SK-N-SH (cell line): ENCODE results near the gene GALNT17. TPM values are rescaled to one million over a fixed set of nuclear protein-coding genes. Genes with fewer than 3 reads are reported as not detected.

Experiments used
- CTCF ChIA-PET: fragments of 300-600, 350-600 bp; formaldehyde crosslinking; extraction: SDS; loops from one replicate; lab custom pipeline; 2021; lab: Yijun Ruan, JAX
- POLR2A ChIA-PET: fragments of 350-600 bp; sonication (Branson Sonifier 250); formaldehyde crosslinking; extraction: SDS; loops from one replicate; lab custom pipeline; 2020; ENCODE audit warnings: antibody characterized with exemption, inconsistent platforms; lab: Yijun Ruan, JAX
- DNase-seq: peaks from one replicate; pipeline ENCODE4 v3.0.0; 2012
- H2AFZ ChIP-seq: fragments of 200-600 bp; sonication (generic); 2 replicates; pipeline ENCODE4 v1.8.1; 2016; ENCODE audit warnings: antibody characterized with exemption, mild to moderate bottlenecking, low read depth
- H3F3A ChIP-seq: fragments of 200-600 bp; sonication (generic); replicated peaks from 2 replicates; pipeline ENCODE3; 2016; ENCODE audit warnings: antibody characterized with exemption, mild to moderate bottlenecking; ENCODE audit not compliant: insufficient read depth
- H3K27ac ChIP-seq, 2 experiments: fragments of 200-500 bp in 1 of 2; fragments of 200-600 bp in 1 of 2; sonication (Bioruptor generic) in 1 of 2; sonication (generic), shearing (Covaris generic) in 1 of 2; 2 replicates each; pipeline versions ENCODE4 v1.5.1 to v1.6.1; 2014 to 2016; ENCODE audit warnings: low read depth in 2 of 2, inconsistent platforms in 1 of 2, low read length in 1 of 2, mild to moderate bottlenecking in 1 of 2, mixed read lengths in 1 of 2
- H3K27me3 ChIP-seq: fragments of 200-600 bp; sonication (generic), shearing (Covaris generic); 2 replicates; pipeline ENCODE4 v1.6.1; 2016; ENCODE audit warnings: mixed run types; ENCODE audit not compliant: insufficient read depth
- H3K36me3 ChIP-seq, 2 experiments: fragments of 200-500 bp in 1 of 2; fragments of 200-600 bp in 1 of 2; sonication (Bioruptor generic) in 1 of 2; sonication (generic) in 1 of 2; replicated peaks in 1 of 2; 2 replicates each; pipeline versions ENCODE3 to v1.5.1; 2014 to 2016; ENCODE audit warnings: low read length in 1 of 2, mild to moderate bottlenecking in 1 of 2; ENCODE audit not compliant: insufficient read depth in 2 of 2, control insufficient read depth in 1 of 2
- H3K4me1 ChIP-seq, 2 experiments: fragments of 200-500 bp in 1 of 2; fragments of 200-600 bp in 1 of 2; sonication (Bioruptor generic) in 1 of 2; sonication (generic), shearing (Covaris generic) in 1 of 2; 2 replicates each; pipeline versions ENCODE4 v1.5.1 to v1.6.1; 2014 to 2016; ENCODE audit warnings: low read depth in 1 of 2, low read length in 1 of 2, mixed run types in 1 of 2; ENCODE audit not compliant: insufficient read depth in 2 of 2, control insufficient read depth in 1 of 2
- H3K4me2 ChIP-seq: fragments of 200-600 bp; sonication (generic), shearing (Covaris generic); 2 replicates; pipeline ENCODE4 v1.6.1; 2017; ENCODE audit warnings: mixed run types
- H3K4me3 ChIP-seq, 2 experiments: fragments of 200-500 bp in 1 of 2; fragments of 200-600 bp in 1 of 2; sonication (Bioruptor generic) in 1 of 2; sonication (generic), shearing (Covaris generic) in 1 of 2; 2 replicates each; pipeline versions ENCODE4 v1.5.1 to v1.8.1; 2014 to 2016; ENCODE audit warnings: low read depth in 2 of 2, inconsistent platforms in 1 of 2, low read length in 1 of 2, mild to moderate bottlenecking in 1 of 2, mixed read lengths in 1 of 2, moderate library complexity in 1 of 2
- H3K79me2 ChIP-seq: fragments of 200-600 bp; sonication (generic); 2 replicates; pipeline ENCODE4 v1.8.1; 2017; ENCODE audit warnings: mild to moderate bottlenecking; ENCODE audit not compliant: insufficient read depth
- H3K9ac ChIP-seq: fragments of 200-600 bp; sonication (generic); 2 replicates; pipeline ENCODE4 v1.6.1; 2017; ENCODE audit warnings: mixed run types
- H3K9me2 ChIP-seq: fragments of 200-600 bp; sonication (generic); 2 replicates; pipeline ENCODE4 v1.6.1; 2017; ENCODE audit warnings: mixed run types
- H3K9me3 ChIP-seq: fragments of 200-600 bp; sonication (generic); 2 replicates; pipeline ENCODE4 v1.6.1; 2017; ENCODE audit warnings: mixed run types, mild to moderate bottlenecking, moderate library complexity
- H4K20me1 ChIP-seq: fragments of 200-600 bp; sonication (generic); 2 replicates; pipeline ENCODE4 v1.6.1; 2017; ENCODE audit warnings: mild to moderate bottlenecking, mixed run types; ENCODE audit not compliant: insufficient read depth
- CTCF ChIP-seq: fragments of 200-600 bp; sonication (generic); IDR thresholded peaks from 2 replicates; pipeline ENCODE4 v1.6.1; 2017; ENCODE audit warnings: antibody characterized with exemption, mild to moderate bottlenecking, moderate library complexity
- EP300 ChIP-seq, 2 experiments: IDR thresholded peaks; 2 replicates each; pipeline versions ENCODE4 v1.4.0 to v1.6.1; 2012; ENCODE audit warnings: borderline replicate concordance in 1 of 2, low read depth in 1 of 2, low read length in 1 of 2
- FOSL2 ChIP-seq: IDR thresholded peaks from 2 replicates; pipeline ENCODE4 v1.4.0; 2012; ENCODE audit warnings: low read depth, mild to moderate bottlenecking, moderate library complexity, borderline replicate concordance
- GABPA ChIP-seq: IDR thresholded peaks from 2 replicates; pipeline ENCODE4 v1.4.0; 2012; ENCODE audit warnings: low read depth, mild to moderate bottlenecking
- GATA2 ChIP-seq: sonication (generic); formaldehyde crosslinking; IDR thresholded peaks from 2 replicates; pipeline ENCODE4 v1.5.0; 2020; ENCODE audit warnings: mild to moderate bottlenecking, missing genetic modification reagents
- MAX ChIP-seq: IDR thresholded peaks from 2 replicates; pipeline ENCODE4 v1.4.0; 2012; ENCODE audit warnings: low read depth
- NFIC ChIP-seq: IDR thresholded peaks from 2 replicates; pipeline ENCODE4 v1.4.0; 2012; ENCODE audit warnings: borderline replicate concordance
- NRF1 ChIP-seq: IDR thresholded peaks from 2 replicates; pipeline ENCODE4 v1.6.1; 2012; ENCODE audit warnings: low read depth, mild to moderate bottlenecking, low read length
- RCOR1 ChIP-seq: fragments of 150-350 bp; IDR thresholded peaks from 2 replicates; pipeline ENCODE4 v1.6.1; 2017; ENCODE audit warnings: antibody characterized with exemption, low read length
- SMC3 ChIP-seq: IDR thresholded peaks from 2 replicates; pipeline ENCODE4 v1.6.1; 2012; ENCODE audit warnings: low read depth, low read length, improper control_type of control experiment
- TCF12 ChIP-seq: IDR thresholded peaks from 2 replicates; pipeline ENCODE4 v1.4.0; 2012
- TEAD4 ChIP-seq: IDR thresholded peaks from 2 replicates; pipeline ENCODE4 v1.4.0; 2012; ENCODE audit warnings: mild to moderate bottlenecking, borderline replicate concordance; ENCODE audit not compliant: insufficient read depth
- YY1 ChIP-seq: IDR thresholded peaks from 2 replicates; pipeline ENCODE4 v1.4.0; 2012; ENCODE audit warnings: low read depth, mild to moderate bottlenecking
- WGBS: methylation state at CpG from one replicate; pipeline ENCODE4 v1.1.6; 2017; ENCODE audit warnings: low lambda C conversion rate; 5-methylcytosine and 5-hydroxymethylcytosine counted together
- polyA plus RNA-seq, 3 experiments: library from polyadenylated mRNA; depleted of rRNA; stranded (reverse); fragments of >200 nt; gene quantifications; 2 replicates each; pipeline ENCODE4 v1.2.3, GENCODE V29; 2012

Gene GALNT17
- polyA plus RNA-seq, 1 of the 3 experiments (the other 2 are of a cell fraction), result not detected

DNA sequence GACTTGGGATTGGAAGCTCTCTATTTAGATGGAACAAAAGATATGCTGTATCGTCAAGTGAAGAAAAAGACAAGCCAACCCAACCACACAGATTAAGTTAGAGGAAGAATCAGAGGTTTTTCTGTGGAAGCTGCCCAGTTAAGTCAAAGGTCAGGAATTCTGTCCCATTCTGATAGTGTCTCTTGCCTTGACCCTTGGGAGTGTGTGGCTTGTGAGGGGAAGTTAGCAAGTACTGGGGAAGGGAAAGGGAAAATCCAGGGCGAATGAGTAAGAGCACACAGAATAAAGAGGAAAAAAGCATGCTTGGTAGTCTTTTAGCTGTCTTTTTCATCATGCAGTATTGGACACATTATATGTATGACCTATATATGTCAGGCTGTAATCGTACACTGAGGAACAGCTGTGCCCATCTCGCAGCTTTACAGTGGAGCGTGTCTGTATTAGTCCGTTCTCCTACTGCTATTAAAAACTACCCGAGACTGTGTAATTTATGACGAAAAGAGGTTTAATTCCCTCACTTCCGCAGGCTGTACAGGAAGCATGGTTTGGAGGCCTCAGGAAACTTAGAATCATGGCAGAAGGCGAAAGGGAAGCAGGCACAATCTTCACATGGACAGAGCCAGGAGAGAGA is 197.2 kb downstream of the GALNT17 start:
- Histone ChIP-seq H3K27me3 (no peaks in the 10 kb centered on the region), H3K79me2 (no peaks in the 10 kb centered on the region), H3K4me3 (no peak overlapping the region), H3K36me3 (no peaks in the 10 kb centered on the region), H3F3A (no peaks in the 10 kb centered on the region), H3K9me3 (peaks cover 6% of the 10 kb centered on the region; the same call in 1 of the 2 replicates), H2AFZ (no peak overlapping the region), H4K20me1 (no peaks in the 10 kb centered on the region), H3K27ac (no peak overlapping the region), H3K9me2 (no peaks in the 10 kb centered on the region), H3K4me2 (no peak overlapping the region), H3K4me1 (no peaks in the 10 kb centered on the region), H3K9ac (no peak overlapping the region)
- ChIA-PET CTCF (interaction anchor here (2.0 kb wide), 1 partner anchor 11 kb away, joined by 6 read pairs; no protein-coding TSS in a partner anchor), POLR2A (no interaction called here)
- no peak for TF ChIP-seq GABPA
- TF ChIP-seq CTCF, result no peak
- TF ChIP-seq FOSL2, result no peak
- TF ChIP-seq RCOR1, result no peak
- no peak for TF ChIP-seq SMC3
- no peak for TF ChIP-seq EP300 (IDR thresholded peaks at IDR 0.05; ENCODE audit: borderline replicate concordance in 1 of 2, low read depth in 1 of 2, low read length in 1 of 2)
- TF ChIP-seq MAX, result no peak
- TF ChIP-seq TCF12, result no peak
- no peak for TF ChIP-seq NRF1
- TF ChIP-seq YY1, result no peak
- no peak for TF ChIP-seq NFIC
- 18% methylated on average over 10 of the region's 10 CpGs for WGBS
- DNase-seq, result no peak

GRCh38 chr7:71332207-71332606 is 200.3 kb downstream of the GALNT17 start:
- ChIA-PET CTCF (interaction anchor here (0.7 kb wide), 1 partner anchor 418 kb away, joined by 3 read pairs; no protein-coding TSS in a partner anchor), POLR2A (no interaction called here)
- Histone ChIP-seq H3K4me3 (no peak overlapping the region), H3K9me3 (peaks cover 6% of the 10 kb centered on the region; the same call in 1 of the 2 replicates), H3K4me2 (no peak overlapping the region), H3K9me2 (no peaks in the 10 kb centered on the region), H3F3A (no peaks in the 10 kb centered on the region), H4K20me1 (no peaks in the 10 kb centered on the region), H3K36me3 (no peaks in the 10 kb centered on the region), H3K79me2 (no peaks in the 10 kb centered on the region), H3K27ac (no peak overlapping the region), H2AFZ (no peak overlapping the region), H3K27me3 (no peaks in the 10 kb centered on the region), H3K9ac (no peak overlapping the region), H3K4me1 (no peaks in the 10 kb centered on the region)
- TF ChIP-seq TEAD4, result no peak
- TF ChIP-seq GATA2 (CRISPR knock-in tag), result no peak
- no peak for DNase-seq
- 3% methylated on average over 4 of the region's 4 CpGs for WGBS
